Tibial artery (tissue), 4 donors: Measurements from ENCODE around the gene S100A8.

Source experiments
- DNase-seq, 2 donors: peaks; one replicate each; pipeline ENCODE4 v3.0.0-alpha.2; 2019
- H3K27ac ChIP-seq, 2 donors: fragments of 200-600 bp; sonication (generic) in 1 of 2; 1 replicate in 1 of 2; 2 replicates in 1 of 2; pipeline ENCODE4 v1.5.1; 2018 to 2019; ENCODE audit warnings: mild to moderate bottlenecking in 1 of 2
- H3K27me3 ChIP-seq, 2 donors: fragments of 200-600 bp; sonication (generic) in 1 of 2; one replicate each; pipeline versions ENCODE4 v1.5.1 to v1.6.0; 2016 to 2019
- H3K36me3 ChIP-seq, 3 donors: fragments of 200-600 bp; sonication (generic) in 2 of 3; one replicate each; pipeline ENCODE4 v1.5.1; 2016 to 2019; ENCODE audit warnings: mild to moderate bottlenecking in 2 of 3
- H3K4me1 ChIP-seq, 4 donors: fragments of 200-600 bp; sonication (generic) in 2 of 4; 1 replicate in 3 of 4; 2 replicates in 1 of 4; pipeline ENCODE4 v1.5.1; 2016 to 2019
- H3K4me3 ChIP-seq, 2 donors: fragments of 200-600 bp; sonication (generic) in 1 of 2; 1 replicate in 1 of 2; 2 replicates in 1 of 2; pipeline ENCODE4 v1.5.1; 2018 to 2019; ENCODE audit warnings: mild to moderate bottlenecking in 2 of 2
- H3K9me3 ChIP-seq, 3 donors: fragments of 200-600 bp; sonication (generic) in 1 of 3; one replicate each; pipeline ENCODE4 v1.5.1; 2016 to 2019
- CTCF ChIP-seq, 2 experiments: fragments of 200-600 bp in 1 of 2; fragments of 450-650 bp in 1 of 2; IDR thresholded peaks; one replicate each; pipeline ENCODE4 v1.5.1; 2017 to 2019; ENCODE audit warnings: antibody characterized with exemption in 2 of 2, mild to moderate bottlenecking in 1 of 2, moderate library complexity in 1 of 2
- intact Hi-C: fragments of 100-400 bp; cut with DNase I; formaldehyde crosslinking; loops from one replicate; pipeline ENCODE4 v1.15.0; 2023; ENCODE audit warnings: low total_unique reads

S100A8 gene

GRCh38 chr1:153354515-153355193 lies 36.2 kb downstream of the S100A8 start:
- Histone ChIP-seq H3K27me3 (peaks cover 0 to 12% of the 10 kb centered on the region in 2 donors), H3K36me3 (no peaks in the 10 kb centered on the region), H3K4me3 (no peak overlapping the region), H3K27ac (no peak overlapping the region), H3K9me3 (no peaks in the 10 kb centered on the region), H3K4me1 (no peaks in the 10 kb centered on the region)
- DNase-seq = no peak
- TF ChIP-seq CTCF (IDR thresholded peaks at IDR 0.05) = no peak
- intact Hi-C loops = loop anchor here (5.0 kb wide), 1 partner anchor 138 kb away; no protein-coding TSS in a partner anchor

- no peaks in the 10 kb centered on the region for H3K4me1 ChIP-seq
- peak in 1 of 2 experiments; percentile 14 for TF ChIP-seq CTCF (IDR thresholded peaks at IDR 0.05)
- no peaks in the 10 kb centered on the region for H3K9me3 ChIP-seq
- intact Hi-C loops = loop anchor here (5.0 kb wide), 1 partner anchor 139 kb away; no protein-coding TSS in a partner anchor
- no peak overlapping the region for H3K27ac ChIP-seq
- no peak for DNase-seq
- no peak overlapping the region for H3K4me3 ChIP-seq
- H3K36me3 ChIP-seq = no peaks in the 10 kb centered on the region
- peaks cover 0 to 24% of the 10 kb centered on the region in 2 donors for H3K27me3 ChIP-seq
These were observed 37.5 kb downstream of the S100A8 start for GRCh38 chr1:153353226-153353947.

- Histone ChIP-seq H3K27ac (no peak overlapping the region), H3K4me1 (no peaks in the 10 kb centered on the region), H3K9me3 (no peaks in the 10 kb centered on the region), H3K4me3 (no peak overlapping the region), H3K27me3 (peaks cover 0 to 33% of the 10 kb centered on the region in 2 donors), H3K36me3 (no peaks in the 10 kb centered on the region)
- intact Hi-C loops = loop anchor here (5.0 kb wide), 1 partner anchor 140 kb away; no protein-coding TSS in a partner anchor
- peak in 1 of 2 donors; percentile 50 for DNase-seq
- peak; percentile 83 to 88 for TF ChIP-seq CTCF (IDR thresholded peaks at IDR 0.05)
These were observed 38.4 kb downstream of the S100A8 start for GRCh38 chr1:153352523-153352922.

- no peak for DNase-seq
- intact Hi-C loops = loop anchor here (5.0 kb wide), 1 partner anchor 142 kb away; no protein-coding TSS in a partner anchor
- no peak overlapping the region for H3K27ac ChIP-seq
- H3K36me3 ChIP-seq = no peaks in the 10 kb centered on the region
- no peaks in the 10 kb centered on the region for H3K4me1 ChIP-seq
- no peaks in the 10 kb centered on the region for H3K9me3 ChIP-seq
- no peak overlapping the region for H3K4me3 ChIP-seq
- no peak for TF ChIP-seq CTCF (IDR thresholded peaks at IDR 0.05)
- H3K27me3 ChIP-seq = peaks cover 0 to 51% of the 10 kb centered on the region in 2 donors
These were observed 40.4 kb downstream of the S100A8 start for GRCh38 chr1:153350321-153350957.

GRCh38 chr1:153349363-153350320 lies 41.2 kb downstream of the S100A8 start:
- no peaks in the 10 kb centered on the region for H3K36me3 ChIP-seq
- no peaks in the 10 kb centered on the region for H3K9me3 ChIP-seq
- no peak overlapping the region for H3K27ac ChIP-seq
- H3K27me3 ChIP-seq = peaks cover 0 to 56% of the 10 kb centered on the region in 2 donors
- no peaks in the 10 kb centered on the region for H3K4me1 ChIP-seq
- H3K4me3 ChIP-seq = no peak overlapping the region
- no peak for TF ChIP-seq CTCF (IDR thresholded peaks at IDR 0.05)
- no peak for DNase-seq
- intact Hi-C loops = loop anchor here (5.0 kb wide), 1 partner anchor 143 kb away; no protein-coding TSS in a partner anchor
